COLO668 (cell line): ENCODE results near the gene OXNAD1.

Source experiments
- DNase-seq: peaks from one replicate; lab custom pipeline; 2025; ENCODE audit not compliant: unreplicated experiment; lab: John Stamatoyannopoulos, UW

The OXNAD1 gene, protein sequence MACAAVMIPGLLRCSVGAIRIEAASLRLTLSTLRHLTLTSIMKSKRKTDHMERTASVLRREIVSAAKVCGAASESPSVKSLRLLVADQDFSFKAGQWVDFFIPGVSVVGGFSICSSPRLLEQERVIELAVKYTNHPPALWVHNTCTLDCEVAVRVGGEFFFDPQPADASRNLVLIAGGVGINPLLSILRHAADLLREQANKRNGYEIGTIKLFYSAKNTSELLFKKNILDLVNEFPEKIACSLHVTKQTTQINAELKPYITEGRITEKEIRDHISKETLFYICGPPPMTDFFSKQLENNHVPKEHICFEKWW

DNA sequence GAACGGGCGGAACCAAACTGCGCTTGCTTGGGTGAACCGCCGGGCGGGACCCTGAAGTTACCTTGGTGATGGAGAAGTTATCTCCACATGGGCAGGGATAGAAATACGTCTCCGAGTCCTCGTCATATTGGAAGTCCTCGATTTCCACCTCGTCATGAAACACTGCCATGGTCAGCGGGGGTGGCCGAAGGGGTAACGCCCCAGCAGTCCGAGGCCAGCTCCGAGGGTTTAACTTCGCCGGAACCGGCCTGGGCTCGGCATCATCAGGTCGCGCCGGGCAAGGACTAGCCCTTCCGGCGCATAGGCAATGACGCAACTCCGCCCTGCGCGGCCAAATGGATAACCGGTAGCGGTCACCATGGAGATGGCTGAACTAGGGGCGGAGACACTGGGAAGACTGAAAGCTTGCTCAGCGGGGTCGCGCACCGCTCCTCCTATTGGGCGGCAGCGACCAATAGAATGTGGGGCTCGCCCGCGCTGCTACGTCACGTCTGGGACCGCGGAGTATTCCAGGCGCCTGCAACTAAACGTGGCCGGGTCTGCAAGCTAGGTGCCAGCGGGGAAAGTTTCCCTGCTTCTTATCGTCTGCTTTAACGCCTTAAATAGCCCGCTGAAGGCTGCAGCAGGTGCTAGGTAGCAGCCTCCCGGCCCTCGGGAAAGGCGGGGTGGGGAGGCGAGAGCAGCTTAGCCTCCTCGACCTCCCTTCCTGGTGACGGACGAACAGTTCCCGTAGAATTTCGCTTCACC lies at the start of gene OXNAD1, which contains the start of gene DPH3:
Gene OXNAD1, plus strand, starts transcription at position 505 of the 747 bp plus-strand sequence. CDS start 5,741 bp downstream, outside the sequence.
Gene DPH3, minus strand, starts transcription at position 236 of the 747 bp plus-strand sequence. Its CDS starts 67 bp downstream, at position 169.
- DNase-seq = peak; percentile 97

DNA sequence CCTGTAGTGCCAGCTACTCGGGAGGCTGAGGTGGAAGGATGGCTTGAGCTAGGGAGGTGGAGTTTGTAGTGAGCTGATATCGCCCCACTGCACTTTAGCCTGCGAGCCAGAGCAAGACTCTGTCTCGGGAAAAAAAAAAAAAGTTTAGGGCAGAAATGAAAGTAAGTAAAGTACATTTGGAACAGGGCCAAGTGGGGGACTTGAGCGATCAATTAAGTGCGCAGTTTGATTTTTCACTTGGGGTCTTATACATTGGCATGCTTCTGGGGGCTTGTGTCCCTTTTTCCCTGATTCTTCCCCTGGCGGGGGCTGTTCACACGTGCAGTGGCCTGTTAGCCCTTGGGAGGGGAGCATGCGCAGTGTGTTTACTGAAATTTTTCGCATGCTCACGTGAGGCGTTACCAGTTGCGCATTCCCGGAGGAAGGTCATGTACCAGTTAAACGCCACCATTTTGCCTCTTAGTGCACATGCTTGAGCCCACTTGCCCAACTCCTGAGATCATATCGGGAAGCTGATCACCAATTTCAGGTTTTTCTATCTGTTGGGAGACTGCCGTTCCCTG lies 48.6 kb upstream of the OXNAD1 start:
- no peak for DNase-seq

DNA sequence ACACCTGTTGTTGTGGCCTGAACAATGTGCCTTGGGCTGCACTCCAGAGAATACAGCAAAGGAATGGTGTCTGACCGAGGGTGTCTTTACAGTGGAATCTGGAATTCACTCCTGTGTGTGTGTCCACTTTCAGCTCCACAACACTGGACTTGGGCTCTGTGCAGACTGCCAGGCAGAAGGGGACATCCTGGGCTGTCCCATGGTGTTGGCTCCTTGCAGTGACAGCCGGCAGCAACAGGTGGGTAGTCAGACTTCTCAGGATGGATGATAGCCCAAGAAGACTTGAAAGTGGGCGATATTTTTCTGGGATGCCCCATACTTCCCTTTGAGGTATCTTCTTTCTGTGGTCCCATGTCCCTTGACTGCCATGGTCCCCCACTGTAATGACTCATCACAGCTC lies 45.2 kb upstream of the OXNAD1 start:
- DNase-seq = no peak

DNA sequence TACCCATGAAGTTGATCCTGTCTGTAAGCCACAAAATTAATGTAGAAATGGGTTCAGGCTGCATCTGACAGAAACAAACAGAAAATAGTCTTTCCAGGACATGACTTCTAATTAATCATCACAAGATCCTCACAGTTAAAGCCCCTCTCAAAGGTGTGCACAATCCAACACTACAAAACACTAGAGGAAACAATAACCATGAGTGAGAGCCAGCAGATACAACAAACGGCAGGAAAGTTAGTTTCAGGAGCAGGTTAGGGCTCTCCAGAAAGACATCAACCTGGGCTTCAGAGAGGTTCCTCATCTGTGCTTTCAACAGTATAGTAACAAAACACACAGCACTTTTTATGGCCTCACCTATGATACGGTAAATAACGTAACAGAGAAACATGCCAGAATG lies 43.0 kb upstream of the OXNAD1 start:
- no peak for DNase-seq

DNA sequence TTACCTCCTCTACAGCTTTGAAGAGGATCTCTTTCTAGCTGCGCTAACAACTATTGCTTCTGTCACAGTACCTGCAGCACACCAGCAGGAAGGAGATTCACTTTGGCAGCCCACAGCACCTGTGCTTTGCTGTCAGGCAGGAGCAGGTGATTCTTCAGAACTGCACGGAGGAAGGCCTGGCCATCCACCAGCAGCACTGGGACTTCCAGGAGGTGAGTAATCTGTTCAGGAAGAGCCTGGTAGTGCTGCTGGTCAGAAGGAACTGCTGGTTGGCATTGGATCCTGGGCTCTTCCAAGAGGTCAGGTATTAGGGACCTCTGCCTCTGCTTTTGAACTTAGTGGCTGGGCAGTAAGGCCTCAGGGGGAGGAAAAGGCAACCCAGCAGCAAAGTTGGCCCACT lies 42.5 kb upstream of the OXNAD1 start:
- no peak for DNase-seq

DNA sequence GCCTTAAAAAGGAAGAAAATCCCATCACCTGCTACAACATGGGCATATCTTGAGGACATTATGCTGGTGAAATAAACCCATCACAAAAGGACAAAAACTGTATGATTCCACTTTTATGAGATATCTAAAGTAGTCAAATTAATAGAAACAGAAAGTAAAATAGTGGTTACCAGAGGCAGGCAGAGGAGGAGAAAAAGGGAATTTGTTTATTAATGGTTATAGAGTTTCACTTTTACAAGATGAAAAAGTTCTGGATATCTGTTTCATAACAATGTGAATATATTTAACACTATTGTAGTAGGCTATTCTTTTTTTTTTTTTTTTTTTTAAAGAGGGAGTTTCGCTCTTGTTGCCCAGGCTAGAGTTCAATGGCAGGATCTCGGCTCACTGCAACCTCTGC lies 40.7 kb upstream of the OXNAD1 start:
- no peak for DNase-seq

DNA sequence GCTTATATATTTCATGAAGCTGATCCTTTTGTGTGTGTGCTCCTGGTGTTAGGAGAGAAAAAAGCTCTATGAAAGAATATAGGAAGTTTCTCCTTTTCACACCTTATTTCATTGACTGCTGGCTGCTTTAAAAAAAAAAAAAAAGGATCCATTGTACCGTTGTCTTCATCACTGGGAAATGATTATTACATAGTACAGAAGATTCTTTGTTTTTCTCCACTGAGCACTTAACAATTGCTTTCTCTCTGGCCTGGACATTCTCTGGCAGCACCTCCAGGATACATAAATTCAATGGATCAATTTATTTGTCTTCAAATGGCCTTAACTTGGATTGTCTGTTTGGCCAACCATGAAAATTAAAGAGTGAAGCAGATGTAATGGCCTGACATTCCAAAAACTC lies 37.4 kb upstream of the OXNAD1 start:
- DNase-seq = no peak

DNA sequence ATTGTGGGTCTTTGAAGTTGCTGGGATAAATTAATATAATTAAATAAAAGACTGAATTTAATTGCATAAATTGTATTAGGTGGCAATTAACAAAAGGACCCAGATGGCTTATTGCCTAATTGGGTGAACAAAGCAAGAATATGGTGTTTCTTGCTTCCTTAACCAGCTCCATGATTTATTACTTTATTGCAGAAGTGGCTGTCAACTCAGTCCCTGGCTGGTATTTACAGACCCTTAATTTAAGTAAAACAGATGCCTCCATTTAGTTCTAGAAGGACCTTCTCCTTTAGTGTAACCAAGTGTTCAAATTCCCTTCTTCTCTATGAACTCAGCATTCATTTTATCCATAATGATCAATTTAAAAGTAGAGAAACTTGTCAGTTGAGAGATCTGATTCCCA lies 35.3 kb upstream of the OXNAD1 start:
- no peak for DNase-seq

DNA sequence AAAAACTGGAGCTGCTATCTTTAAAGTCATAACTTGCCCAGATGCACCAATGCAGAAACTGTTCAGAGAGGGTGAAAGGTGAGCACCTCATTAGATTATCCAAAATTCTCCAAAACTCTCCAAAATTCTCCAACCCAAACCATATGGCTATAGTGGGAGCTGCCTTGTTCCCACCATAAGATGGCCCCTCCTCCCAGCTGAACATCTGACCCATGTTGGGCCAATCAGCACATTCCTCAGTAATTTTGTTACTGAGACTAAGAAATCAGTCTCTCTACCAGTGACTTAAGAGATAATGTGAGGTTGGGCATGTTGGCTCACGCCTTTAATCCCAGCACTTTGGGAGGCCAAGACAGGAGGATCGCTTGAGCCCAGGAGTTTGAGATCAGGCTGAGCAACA lies 33.0 kb upstream of the OXNAD1 start:
- DNase-seq = no peak

DNA sequence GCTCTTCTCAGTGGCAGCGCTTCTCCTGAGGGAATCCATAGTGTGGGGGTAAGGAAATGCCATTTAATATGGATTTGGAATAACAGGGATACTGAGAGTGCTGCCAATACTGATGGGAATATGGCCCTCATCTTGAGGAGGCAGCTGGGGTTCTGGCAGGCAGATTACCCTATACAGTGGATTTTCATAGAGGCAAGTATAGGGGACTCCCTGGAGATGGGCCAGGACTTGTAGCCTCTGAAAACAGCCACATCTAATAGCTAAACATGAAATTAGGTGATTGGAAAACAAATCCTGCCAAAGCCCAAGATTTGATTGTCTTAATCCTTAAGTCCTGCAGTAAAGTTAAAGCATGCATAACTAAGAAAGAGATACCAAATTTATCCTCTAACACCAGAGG lies 31.2 kb upstream of the OXNAD1 start:
- no peak for DNase-seq

DNA sequence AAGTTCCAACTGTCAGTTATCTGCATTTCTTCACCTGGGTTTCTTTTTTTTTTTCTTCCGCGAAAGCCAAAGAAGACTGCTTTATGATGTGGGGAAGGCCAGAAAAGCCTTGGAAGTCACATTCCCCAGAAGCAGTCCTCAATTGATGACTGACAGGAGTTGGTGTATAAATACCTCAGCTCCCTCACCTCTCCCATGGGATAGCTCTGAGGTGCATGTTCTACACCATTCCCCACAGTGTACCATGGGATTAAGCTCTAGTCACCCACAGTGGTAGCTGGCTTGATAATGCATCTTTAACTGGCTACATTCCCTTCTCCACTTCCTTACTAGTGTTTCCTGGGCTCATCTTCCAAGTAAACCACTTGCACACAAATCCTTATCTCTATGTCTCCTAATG lies 30.7 kb upstream of the OXNAD1 start:
- no peak for DNase-seq

DNA sequence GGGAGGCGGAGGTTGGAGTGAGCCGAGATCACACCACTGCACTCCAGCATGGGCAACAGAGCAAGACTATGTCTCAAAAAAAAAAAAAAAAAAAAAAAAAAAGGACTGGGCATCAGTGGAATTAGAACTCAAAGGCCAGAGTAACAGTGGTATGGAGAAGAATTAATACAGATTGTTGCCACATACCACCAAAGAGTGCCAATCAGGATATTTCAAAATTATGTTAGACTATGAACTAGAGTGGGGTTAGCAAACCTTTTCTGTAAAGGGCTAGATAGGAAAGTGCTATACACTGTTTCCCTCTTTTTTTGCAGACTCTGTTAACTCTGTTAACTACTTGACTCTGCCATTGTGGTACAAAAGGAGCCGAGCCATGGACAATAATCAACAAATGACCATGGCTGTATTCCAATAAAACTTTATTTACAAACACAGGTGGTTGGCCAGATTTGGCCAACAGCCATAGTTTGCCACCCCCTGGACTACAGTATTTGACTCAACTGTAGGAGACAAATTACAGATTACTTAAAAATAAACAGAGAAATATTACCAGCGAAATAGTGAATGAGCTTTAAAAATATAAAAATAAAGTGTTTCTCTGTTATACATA lies 28.9 kb upstream of the OXNAD1 start:
- no peak for DNase-seq

DNA sequence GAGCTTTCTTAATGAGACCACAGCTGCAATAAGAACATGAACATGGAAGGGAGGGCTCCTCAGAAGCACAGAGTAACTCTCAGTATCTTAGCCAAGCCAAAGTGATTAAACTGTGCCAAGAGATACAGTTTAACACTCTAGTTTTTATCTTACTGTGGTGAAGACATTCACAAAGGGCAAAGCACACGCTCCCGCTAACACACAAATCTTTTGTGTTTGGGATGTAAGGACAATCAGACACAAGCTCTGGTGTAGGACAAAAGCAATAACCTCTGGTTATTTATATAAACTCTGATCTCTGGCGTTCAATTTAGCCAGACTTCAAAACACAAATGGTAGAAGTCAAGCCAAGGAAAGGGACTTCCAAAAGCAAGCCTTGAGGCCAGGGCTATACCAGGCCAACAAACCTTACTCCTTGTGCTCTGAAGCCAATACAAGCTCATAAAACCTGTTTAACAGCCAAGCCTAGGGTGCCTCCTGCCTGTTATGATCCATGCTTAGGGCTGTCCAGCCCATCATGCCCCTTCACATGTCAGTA lies 28.1 kb upstream of the OXNAD1 start:
- DNase-seq = no peak

DNA sequence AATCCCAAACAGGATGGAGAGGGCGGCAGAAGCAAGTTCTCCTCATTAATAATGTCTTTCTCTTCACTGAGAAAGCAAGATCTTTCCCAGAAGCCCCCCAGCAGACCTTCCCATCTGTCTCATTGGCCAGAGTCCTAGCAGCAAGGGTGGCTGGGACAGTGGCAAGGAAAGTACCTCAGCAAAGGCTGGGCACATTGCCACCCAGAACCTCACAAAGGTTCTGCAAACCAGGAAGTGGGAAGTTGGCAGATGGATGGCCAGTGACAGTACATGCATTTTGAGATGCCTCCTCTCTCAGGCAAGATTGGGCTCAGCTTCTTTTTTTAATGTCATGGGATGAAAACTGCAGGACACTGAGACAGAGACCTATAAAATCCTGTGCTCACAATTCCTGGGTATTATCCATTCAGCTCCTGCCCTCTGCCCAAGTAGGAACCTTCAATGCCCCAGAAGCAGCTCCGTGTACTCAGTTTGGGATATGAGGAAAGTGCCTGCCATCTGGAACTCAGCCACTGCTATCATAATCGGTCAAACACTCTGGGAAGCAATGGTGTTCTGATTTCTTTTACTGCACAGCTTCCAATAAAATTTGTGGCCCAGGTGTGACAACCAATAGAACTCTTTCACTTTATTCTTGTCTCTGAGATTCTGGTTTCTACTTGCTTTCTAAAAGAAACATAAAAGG lies 25.8 kb upstream of the OXNAD1 start:
- DNase-seq = no peak

DNA sequence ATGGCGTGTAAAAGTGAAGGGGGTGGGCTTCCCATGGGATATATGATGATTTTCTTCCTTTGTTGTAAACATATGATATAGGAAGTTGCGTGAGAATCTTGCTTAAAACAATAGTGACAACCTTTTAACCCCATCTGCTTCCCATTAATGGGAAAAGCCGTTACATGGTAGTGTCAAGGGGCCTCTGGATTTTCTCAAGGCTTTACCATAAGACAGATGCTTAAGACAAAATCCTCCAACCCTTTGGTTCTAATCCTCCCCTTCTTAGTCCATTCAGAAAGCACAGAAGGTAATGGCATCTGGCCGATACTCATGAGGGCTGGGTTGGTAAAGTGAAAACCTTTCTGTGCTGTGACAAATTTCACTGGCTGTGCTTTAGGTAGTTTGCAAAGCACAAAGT lies 25.2 kb upstream of the OXNAD1 start:
- no peak for DNase-seq

DNA sequence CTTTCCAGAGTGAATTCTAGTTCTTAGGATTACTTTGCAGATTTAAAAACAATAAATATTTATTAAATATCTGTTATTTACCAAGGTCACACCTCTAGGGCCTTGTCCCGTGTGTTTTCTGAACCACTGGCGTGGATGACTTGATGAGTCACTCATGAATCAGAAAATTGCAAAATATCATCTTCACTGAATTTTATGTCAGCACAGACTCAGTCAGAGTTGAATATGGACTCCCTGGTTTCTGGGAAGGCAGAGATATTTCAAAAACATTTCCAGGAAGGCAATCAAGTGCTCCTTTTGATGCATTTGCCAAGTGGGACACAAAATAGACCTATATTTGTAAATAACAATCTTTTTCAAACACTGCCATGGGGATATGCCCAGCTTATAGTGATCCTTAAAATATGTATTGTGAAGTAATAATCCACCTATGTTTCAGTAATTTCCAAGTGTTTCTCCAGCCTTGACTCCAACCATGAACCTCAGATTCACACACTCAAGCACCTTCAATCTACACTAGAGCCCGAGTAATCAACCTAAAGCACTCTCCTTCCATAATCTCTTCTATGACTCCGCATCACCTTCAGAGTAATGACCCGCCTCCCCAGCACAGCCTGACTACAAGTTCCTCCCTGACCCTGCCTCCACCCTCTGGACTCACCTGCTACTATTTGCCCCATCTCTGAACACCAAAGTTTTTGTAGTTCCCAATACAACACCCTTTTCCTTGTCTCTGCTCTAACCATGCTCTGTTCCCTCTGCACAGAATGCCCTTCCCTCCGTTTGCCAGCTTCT lies 24.6 kb upstream of the OXNAD1 start:
- DNase-seq = no peak

DNA sequence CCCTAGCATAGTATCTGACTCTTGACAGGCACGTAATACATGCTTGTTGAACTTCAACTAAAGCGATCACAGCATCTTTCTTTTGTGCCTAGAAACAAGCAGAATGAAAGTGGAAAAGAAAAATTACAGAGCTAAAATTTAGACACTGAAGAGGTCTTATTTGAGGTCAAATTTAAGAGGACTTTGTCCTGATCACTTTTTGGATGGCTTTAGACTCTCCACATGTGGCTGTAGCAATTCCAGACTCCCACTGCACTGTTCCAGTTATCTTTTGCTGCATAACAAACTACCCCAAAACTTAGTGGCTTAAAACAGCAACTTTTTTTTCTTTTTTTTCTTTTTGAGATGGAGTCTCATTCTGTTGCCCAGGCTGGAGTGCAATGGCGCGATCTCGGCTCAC lies 23.8 kb upstream of the OXNAD1 start:
- DNase-seq = no peak

DNA sequence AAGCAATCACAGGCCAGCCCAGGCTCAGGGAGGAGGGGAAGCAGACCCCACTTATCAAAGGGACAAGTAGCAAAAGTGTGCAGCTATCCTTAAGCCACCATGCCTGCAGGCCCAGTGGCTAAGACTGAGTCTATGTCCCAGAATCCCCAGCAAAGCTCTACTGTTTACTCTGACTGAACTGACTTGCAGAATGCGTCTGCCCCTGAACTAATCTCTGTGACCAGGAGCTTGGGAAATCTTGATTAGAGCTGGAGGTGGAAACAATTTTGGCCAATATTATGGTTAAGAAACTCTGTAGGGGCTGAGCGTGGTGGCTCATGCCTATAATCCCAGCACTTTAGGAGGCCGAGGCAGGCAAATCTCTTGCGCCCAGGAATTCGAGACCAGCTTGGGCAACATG lies 22.8 kb upstream of the OXNAD1 start:
- DNase-seq = no peak

DNA sequence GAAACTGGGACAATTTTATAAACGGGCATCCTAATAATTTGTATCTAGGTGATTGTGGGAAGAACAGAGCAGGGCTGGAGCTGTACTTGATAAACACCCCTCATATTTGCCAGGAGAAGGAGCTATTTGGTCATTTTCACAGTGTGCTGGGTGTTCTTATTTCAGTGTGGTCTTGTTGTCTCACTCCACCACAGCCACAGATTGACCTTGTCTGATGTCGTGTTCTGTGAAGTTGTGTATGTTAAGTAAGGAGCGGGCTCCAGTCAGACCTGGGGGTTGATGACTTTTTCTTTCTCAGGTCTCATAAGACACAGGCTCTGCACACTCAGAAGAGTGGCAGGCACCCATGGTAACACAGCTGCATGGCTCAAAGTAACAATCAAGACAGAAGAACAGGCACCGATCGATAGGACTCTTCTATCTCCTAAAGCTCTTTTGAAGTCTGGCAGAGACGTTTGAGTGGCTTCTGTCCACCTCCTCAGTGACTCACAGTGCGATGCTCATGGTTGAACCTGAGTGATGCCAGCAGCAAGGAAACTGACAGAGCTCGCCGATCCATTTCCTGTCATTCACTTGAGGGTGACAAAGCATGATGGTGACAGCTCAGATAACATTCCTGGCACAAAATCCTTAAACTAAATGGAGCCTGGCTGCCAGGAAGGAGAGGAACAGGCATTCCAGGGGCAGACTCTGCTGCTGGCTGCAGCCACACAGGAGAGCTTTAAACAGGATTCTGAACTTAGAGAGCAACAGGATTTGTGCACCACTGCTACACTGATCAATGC lies 21.1 kb upstream of the OXNAD1 start:
- no peak for DNase-seq
